GM08714 (cell line): Measurements from ENCODE around the gene APOC3.
"Not testable (repeated sequence)": the region's sequence is repeated elsewhere in the genome, so short reads cannot be mapped to it uniquely, and the experiment has no call there.

Source experiments
- H3K4me3 ChIP-seq: fragments of 200-500 bp; sonication (Bioruptor generic); 2 replicates; pipeline ENCODE4 v1.5.1; 2014; ENCODE audit warnings: mild to moderate bottlenecking, low read length, inconsistent platforms
- ZNF274 ChIP-seq: IDR thresholded peaks from 2 replicates; pipeline ENCODE4 v1.6.1; 2012; ENCODE audit warnings: mild to moderate bottlenecking, low read depth, low read length

Gene APOC3

DNA sequence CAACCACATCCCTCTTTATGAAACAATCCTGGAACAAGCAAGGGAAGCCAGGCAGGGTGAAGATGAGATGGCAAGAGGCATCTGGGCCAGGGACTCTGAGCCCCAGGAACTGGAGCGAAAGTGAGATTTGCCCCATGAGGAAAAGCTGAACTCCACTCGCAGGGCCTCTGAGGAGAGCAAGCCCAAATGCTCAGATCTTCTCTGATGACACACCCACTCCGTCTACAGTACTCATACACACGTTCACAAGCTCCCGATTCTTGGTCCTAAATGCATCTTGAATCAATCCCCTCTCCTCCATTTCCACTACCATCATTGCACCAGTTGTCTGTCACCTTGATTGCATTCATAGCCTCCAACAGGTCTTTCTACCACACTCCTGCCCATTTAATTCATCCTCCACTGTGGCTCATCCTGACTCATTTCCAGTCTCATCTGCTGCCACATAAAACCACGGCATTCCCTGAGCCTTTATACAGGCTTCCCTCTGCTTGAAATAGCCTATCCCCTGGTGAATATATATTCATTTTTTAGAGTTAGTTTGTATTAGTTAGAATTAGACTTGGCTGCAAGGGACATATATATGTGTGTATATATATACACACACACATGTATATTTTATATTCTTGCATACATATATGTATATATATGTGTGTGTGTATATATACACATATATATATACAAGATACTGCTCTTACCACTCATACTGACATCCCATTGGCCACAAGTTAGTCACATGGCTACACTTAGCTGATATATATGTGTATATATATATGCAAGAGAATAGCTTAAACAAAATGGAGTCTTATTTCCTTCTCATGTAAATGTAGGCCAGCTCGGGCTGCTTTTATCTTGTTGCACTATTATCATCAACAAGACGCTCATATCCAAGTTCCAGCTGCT, 36.6 kb upstream of the APOC3 start:
- TF ChIP-seq ZNF274: no peak
- H3K4me3 ChIP-seq: no peak overlapping the region

DNA sequence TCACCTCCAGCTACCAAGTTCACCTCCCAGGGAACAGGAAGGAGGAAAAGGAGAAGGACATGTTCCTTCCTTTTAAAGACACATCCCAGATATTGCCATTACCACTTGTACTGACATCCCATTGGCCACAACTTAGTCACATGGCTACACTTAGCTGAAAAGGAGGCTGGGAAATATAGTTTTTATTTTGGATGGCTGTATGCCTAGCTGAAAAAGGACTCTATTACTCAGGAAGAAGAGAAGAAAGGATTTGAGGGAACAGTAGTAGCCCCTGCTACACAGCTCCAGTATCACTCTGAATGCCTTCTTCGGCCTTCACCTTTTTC, 36.0 kb upstream of the APOC3 start:
- H3K4me3 ChIP-seq: no peak overlapping the region
- TF ChIP-seq ZNF274: no peak

DNA sequence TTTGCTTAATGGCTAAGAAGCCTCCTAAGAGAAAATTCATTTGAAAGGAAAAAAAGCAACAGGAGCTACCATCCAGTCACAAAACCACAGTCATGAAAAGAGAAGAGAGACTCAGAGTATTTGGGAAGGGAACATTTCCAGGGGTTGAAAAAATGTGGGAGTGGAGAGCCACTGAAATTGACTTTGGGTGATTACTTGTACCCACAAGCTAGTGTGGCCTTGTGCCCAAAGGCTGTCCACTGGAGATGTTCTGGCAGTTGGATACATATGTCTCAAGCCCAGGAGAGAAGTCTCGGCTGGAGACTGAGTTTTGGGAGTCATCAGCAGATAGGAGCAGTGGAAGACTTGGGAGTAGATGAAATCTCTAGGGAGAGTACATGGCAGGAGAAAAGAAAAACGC, 34.9 kb upstream of the APOC3 start:
- no peak overlapping the region for H3K4me3 ChIP-seq
- TF ChIP-seq ZNF274: no peak

DNA sequence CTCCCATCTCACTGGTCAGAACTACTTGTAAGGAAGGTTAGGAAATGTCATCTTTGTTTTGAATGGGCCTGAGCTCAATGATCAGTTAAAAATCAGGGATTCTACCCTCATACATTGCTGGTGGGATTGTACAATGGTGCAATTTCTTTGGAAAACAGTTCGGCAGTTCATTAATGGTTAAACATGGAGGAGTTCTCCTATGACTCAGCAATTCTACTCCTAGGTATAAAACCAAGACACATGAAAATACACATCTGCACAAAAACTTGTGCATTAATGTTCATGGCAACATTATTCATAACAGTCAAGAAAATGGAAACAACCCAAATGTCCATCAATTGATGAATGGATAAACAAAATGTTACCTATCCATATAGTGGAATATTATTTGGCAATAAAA, 33.2 kb upstream of the APOC3 start:
- H3K4me3 ChIP-seq: no peak overlapping the region
- no peak for TF ChIP-seq ZNF274

DNA sequence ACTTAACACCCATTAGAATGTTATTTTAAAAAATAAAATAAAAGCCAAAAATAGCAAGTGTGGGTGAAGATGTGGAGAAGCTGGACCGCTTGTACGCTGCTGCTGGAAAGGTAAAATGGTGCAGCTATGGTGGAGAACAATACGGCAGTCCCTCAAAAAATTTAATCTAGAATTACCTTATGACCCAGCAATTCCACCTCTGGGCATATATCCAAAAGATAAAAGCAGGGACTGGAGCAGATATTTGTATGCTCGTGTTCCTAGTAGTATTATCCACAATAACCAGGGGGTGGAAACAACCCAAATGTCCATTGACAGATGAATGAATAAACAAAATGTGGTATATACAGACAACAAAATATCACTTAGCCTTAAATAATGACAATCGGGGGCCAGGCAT, 31.9 kb upstream of the APOC3 start:
- no peak overlapping the region for H3K4me3 ChIP-seq

DNA sequence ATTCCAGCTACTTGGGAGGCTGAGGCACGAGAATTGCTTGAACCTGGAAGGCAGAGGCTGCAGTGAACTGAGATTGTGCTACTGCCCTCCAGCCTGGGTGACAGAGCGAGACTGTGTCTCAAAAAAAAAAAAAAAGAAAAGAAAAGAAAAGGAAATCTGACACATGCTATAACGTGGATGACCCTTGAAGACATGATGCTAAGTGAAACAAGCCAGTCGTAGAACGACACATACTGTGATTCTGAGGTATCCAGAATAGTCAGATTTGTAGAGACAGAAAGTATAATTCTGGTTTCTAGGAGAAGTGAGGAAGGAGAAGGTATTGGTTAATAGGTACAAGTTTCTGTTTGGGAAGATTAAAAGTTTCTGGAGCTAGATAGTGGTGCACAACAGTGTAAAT, 31.3 kb upstream of the APOC3 start:
- H3K4me3 ChIP-seq: no peak overlapping the region
- TF ChIP-seq ZNF274: no peak

More for the DNA sequence above, 31.9 kb upstream of the APOC3 start:
- no peak for TF ChIP-seq ZNF274

DNA sequence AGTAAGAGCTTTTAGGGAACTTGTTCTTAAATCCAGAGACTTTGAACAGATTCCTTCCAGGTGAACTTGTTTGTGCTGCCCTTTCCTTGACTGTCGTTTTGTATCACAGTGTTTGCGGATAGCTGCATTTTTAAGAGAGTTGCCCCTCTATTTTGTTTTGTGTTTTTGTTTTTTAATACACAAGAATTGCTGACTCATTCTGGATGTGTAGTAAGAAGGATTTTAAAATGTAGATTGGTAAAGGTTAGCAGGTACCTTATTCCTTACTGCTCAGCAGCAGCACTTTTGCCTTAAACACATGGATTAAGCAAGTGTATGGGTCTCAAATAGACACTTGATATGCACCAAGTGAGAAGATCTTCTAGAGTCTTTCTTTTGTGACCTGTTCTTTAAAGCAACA, 29.1 kb upstream of the APOC3 start:
- TF ChIP-seq ZNF274: no peak

DNA sequence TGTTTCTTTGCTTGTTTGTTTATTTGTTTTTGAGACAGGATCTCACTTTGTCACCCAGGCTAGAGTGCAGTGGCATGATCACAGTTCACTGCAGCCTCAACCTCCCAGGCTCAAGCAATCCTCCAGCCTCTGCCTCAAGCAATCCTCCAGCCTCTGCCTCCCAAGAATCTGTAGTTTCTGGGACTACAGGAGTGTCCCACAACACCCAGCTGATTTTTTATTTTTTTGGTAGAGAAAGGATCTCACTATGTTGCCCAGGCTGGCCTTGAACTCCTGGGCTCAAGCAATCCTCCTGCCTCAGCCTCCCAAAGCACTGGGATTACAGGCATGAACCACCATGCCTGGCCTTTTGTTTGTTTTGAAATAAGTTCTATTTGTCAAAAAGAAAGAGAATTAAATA, 28.0 kb upstream of the APOC3 start:
- H3K4me3 ChIP-seq: not testable (repeated sequence)

More for the DNA sequence above, 29.1 kb upstream of the APOC3 start:
- no peak overlapping the region for H3K4me3 ChIP-seq

DNA sequence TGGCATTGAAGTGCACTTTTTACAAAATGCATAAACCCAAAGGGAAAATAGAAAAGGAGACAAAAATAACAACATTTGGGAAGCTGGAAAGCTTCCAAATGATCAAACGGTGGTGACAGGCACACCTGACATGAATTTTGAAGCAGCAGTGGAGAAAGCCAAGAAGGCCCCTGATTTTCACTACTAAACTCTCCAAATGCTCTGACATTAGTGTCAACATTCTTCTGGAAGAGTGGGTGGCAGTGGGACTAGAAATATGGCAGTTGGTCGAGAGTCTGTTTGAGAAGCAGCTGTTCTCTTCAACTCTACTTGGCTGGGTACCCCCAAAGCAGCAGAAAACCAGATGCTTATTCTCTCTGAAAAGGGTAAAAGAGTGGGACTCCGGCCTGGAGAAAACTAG, 25.7 kb upstream of the APOC3 start:
- no peak overlapping the region for H3K4me3 ChIP-seq
- TF ChIP-seq ZNF274: no peak

DNA sequence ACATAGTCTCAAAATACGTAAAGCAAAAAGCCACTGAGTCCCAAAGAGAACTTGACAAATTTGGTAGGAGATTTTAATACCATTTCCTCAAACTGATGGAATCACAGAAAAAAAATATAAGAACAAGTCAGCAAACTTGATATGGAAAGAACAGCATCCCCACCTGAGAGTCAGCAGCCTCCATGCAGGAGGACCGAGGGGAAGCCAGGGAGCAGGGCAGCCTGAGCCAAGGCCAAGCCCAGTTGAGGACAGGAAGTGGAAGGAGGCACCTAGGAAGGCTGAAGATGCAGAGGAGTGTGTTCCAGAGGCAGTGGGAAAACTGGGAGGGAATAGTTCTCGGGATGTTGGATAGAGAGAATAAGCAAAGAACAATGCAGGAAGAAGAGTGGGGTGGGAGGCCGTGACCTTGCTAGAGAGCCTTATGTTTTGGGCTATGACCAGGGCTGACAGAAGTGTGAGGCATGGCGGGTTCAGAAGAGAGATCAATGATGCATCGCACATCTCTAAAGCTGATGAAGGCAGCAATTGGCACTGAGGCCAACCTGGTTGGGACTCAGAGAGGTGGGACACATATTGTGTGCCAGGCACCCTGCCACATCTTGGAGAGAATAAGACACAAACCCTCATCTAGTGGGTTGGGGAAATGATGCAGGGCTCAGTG, 22.0 kb upstream of the APOC3 start:
- H3K4me3 ChIP-seq: no peak overlapping the region
- no peak for TF ChIP-seq ZNF274

DNA sequence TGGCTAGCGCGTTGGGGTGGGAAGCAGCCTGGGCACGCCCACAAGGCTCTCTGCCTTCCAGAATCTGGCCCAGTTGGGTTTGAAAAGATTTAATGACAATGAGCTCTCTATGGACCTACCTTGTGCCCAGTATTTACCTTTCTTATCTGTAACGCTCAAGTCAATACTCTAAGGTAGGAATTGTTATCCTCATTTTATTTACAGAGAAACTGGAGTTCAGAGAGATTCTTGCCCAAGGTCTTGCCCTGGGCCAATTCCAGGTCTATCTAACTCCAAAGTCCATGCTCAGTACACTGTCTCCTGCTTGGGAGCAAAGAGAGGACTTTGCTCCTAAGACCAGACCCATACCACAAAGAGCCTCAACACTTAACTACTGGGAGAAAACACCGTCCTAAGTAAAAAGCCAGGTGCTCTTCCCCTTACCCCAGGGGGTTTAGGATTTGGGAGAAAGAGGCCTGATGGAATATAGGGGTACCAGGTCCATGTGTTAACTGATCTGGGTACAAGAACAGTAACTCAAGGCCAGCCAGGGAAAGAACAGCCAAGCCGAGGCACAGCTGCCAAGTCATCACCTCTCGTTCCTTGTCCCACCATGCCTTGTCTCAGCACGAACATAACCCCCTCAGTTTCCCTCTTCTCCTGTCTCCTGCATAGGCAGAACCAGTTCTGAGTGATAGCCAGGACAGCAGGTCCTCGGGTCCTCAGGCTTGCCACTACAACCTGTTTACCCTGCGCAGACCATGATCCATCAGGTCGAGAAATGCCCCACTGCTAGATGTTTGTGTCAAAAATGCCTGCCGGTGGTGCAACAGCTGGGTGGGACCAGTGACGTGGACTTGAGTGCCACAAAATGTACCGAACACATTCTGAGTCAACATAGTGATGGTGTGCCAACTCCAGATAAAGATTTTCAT, 21.2 kb upstream of the APOC3 start:
- H3K4me3 ChIP-seq: no peak overlapping the region
- TF ChIP-seq ZNF274: no peak

DNA sequence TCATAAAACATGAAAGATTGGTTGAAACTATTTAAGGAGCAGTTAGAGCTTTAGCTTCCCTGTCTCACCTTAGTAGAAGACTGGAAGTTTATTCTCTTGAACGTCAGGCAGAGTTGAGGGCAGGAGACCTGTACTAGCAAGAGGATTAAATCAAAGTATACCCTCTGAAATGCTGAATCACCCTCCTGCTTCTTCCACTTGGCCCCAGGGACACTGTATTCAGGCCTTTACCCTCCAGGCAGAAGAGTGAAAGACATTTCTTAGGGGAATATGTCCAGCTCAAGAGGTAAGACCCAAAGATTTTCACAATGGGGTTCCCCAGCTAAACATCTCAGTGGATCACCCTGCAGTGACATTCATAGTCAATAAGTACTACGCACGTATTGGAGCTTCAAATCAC, 18.5 kb upstream of the APOC3 start:
- no peak overlapping the region for H3K4me3 ChIP-seq
- TF ChIP-seq ZNF274: no peak

DNA sequence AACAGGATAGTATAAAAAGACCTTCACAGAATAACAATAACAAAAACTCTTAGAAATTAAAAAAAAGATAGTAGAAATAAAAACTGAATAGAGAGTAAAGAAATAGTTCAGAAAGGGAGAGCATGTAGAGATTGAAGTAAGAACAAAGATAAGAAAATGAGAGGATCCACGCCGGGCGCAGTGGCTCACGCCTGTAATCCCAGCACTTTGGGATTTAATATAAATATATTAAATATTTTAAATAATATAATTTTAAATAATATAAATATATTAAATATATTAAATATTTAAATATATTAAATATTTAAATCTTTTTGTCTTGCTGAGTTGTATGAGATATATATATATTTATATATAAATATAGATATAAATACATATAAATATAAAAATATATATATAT, 17.6 kb upstream of the APOC3 start:
- H3K4me3 ChIP-seq: no peak overlapping the region
- no peak for TF ChIP-seq ZNF274

DNA sequence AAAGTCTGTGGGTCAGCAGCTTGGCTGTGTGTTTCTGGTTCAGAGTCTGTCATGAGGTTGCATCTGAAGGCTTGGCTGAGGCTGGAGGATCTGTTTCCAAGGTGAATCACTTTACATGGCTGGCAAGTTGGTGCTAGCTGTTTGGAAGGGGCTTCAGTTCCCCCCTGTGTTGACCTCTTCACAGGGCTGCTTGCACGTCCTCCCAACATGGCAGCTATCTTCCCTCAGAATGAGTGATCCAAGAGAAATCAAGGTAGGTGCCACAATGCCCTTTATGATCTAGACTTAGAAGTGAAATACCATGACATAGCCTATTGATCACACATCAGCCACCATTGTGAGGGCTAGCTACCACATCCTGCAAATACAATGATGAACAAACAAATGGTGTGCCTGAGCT, 16.5 kb upstream of the APOC3 start:
- TF ChIP-seq ZNF274: no peak
- H3K4me3 ChIP-seq: no peak overlapping the region
